NCI-H446 treated with DMSO at 0.1 percent for 48 hours (cell line): ENCODE data around the gene FBXO9.

Experiments used
- DNase-seq: peaks from one replicate; lab custom pipeline; 2025; lab: John Stamatoyannopoulos, UW

The FBXO9 gene

GRCh38 chr6:53136000-53136609 lies 70.9 kb downstream of the FBXO9 start:
- DNase-seq, result no peak

- no peak for DNase-seq
Observed at GRCh38 chr6:53139841-53140413, 74.7 kb downstream of the FBXO9 start.

- no peak for DNase-seq
Observed at GRCh38 chr6:53142810-53143209, 77.6 kb downstream of the FBXO9 start.

- no peak for DNase-seq
Observed at GRCh38 chr6:53143710-53144109, 78.5 kb downstream of the FBXO9 start.

- no peak for DNase-seq
Observed at GRCh38 chr6:53144802-53145201, 79.6 kb downstream of the FBXO9 start.

- DNase-seq, result no peak
Observed at GRCh38 chr6:53148684-53149083, 83.5 kb downstream of the FBXO9 start, which contains the start of gene GCM1. GCM1 (minus strand) TSS chr6:53148841; CDS start chr6:53145632, 3,209 bp downstream.
